ENCODE results near the gene ATXN3L.

- TF ChIP-seq, protein P1, sequence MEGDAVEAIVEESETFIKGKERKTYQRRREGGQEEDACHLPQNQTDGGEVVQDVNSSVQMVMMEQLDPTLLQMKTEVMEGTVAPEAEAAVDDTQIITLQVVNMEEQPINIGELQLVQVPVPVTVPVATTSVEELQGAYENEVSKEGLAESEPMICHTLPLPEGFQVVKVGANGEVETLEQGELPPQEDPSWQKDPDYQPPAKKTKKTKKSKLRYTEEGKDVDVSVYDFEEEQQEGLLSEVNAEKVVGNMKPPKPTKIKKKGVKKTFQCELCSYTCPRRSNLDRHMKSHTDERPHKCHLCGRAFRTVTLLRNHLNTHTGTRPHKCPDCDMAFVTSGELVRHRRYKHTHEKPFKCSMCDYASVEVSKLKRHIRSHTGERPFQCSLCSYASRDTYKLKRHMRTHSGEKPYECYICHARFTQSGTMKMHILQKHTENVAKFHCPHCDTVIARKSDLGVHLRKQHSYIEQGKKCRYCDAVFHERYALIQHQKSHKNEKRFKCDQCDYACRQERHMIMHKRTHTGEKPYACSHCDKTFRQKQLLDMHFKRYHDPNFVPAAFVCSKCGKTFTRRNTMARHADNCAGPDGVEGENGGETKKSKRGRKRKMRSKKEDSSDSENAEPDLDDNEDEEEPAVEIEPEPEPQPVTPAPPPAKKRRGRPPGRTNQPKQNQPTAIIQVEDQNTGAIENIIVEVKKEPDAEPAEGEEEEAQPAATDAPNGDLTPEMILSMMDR (IDR thresholded peaks at IDR 0.05): no peak
- TF ChIP-seq POLR2A (IDR thresholded peaks at IDR 0.05) (no peak), POLR2AphosphoS5 (IDR thresholded peaks at IDR 0.05) (no peak)
Observed at GRCh38 chrX:13360146-13360545, 40.3 kb upstream of the ATXN3L start.

Data from upper lobe of left lung (tissue), 4 donors.